K562 (cell line): ENCODE data around the gene CHST8. TPM values are rescaled to one million over a fixed set of nuclear protein-coding genes. Genes with fewer than 3 reads are reported as not detected.
A peak's percentile ranks its signal among the peaks of the same experiment; 100 is the strongest.

Experiments used
- ATAC-seq: fragments of 200-7000 bp; cut with Tn5 transposase; 3 replicates; pipeline ENCODE4 v1.9.1; 2020; ENCODE audit warnings: moderate library complexity
- BruUV-seq: library from RNA; stranded (reverse); fragments of 400-500 nt; replicated peaks from 2 replicates; lab custom pipeline; 2021; lab: Mats Ljungman, UMichigan
- CTCF ChIA-PET: fragments of 300-600 bp; formaldehyde crosslinking; extraction: SDS; loops from one replicate; lab custom pipeline; 2021; ENCODE audit warnings: low intra/inter-chr PET ratio; lab: Yijun Ruan, JAX
- POLR2A ChIA-PET: fragments of 300-600, 350-650 bp; sonication (Branson Sonifier 250); formaldehyde crosslinking; extraction: SDS; loops from one replicate; lab custom pipeline; 2021; ENCODE audit warnings: antibody characterized with exemption, inconsistent platforms; lab: Yijun Ruan, JAX
- DNase-seq, 4 experiments: peaks; one replicate each; pipeline versions ENCODE4 v3.0.0 to v3.0.0-alpha.2; 2011 to 2018; ENCODE audit warnings: low spot score in 3 of 4, mixed read lengths in 3 of 4; ENCODE audit errors: extremely low read depth in 1 of 4
- FAIRE-seq: peaks from 2 replicates; lab custom pipeline; 2011; peaks lifted over from hg19 to GRCh38; lab: Jason Lieb, UNC
- H2AFZ ChIP-seq: 2 replicates; pipeline ENCODE4 v1.6.0; 2011; ENCODE audit warnings: low read depth, low read length, control low read depth, inconsistent platforms
- H3K27ac ChIP-seq: fragments of 200-600 bp; 3 replicates; pipeline ENCODE4 v1.8.0; 2011; ENCODE audit warnings: low read depth, mild to moderate bottlenecking, control low read depth, inconsistent platforms, low read length, moderate library complexity, mixed read lengths; ENCODE audit errors: extremely low read depth
- H3K27me3 ChIP-seq, 2 experiments: fragments of 300-600 bp in 1 of 2; 2 replicates in 1 of 2; 3 replicates in 1 of 2; pipeline versions ENCODE4 v1.6.0 to v1.8.0; 2011; ENCODE audit warnings: inconsistent platforms in 2 of 2, low read length in 2 of 2, mild to moderate bottlenecking in 1 of 2, mixed read lengths in 1 of 2, moderate library complexity in 1 of 2; ENCODE audit not compliant: control insufficient read depth in 2 of 2, insufficient read depth in 2 of 2
- H3K36me3 ChIP-seq: fragments of 300-600 bp; 3 replicates; pipeline ENCODE4 v1.8.0; 2011; ENCODE audit warnings: mild to moderate bottlenecking, low read length, inconsistent platforms; ENCODE audit not compliant: control insufficient read depth, insufficient read depth
- H3K4me1 ChIP-seq, 2 experiments: fragments of 200-600 bp in 1 of 2; replicated peaks in 1 of 2; 2 replicates in 1 of 2; 3 replicates in 1 of 2; pipeline versions ENCODE4 v1.5.1 to v1.8.0; 2011; ENCODE audit warnings: inconsistent platforms in 2 of 2, low read length in 2 of 2, mild to moderate bottlenecking in 1 of 2, mixed read lengths in 1 of 2, moderate library complexity in 1 of 2; ENCODE audit not compliant: control insufficient read depth in 2 of 2, insufficient read depth in 2 of 2
- H3K4me2 ChIP-seq: 2 replicates; pipeline ENCODE4 v1.6.1; 2011; ENCODE audit warnings: low read length, control low read depth, inconsistent platforms, mixed read lengths; ENCODE audit not compliant: insufficient read depth
- H3K4me3 ChIP-seq: fragments of 200-600 bp; sonication (generic), shearing (Covaris generic); 2 replicates; pipeline ENCODE4 v1.5.1; 2016; ENCODE audit warnings: control low read depth, inconsistent platforms
- H3K79me2 ChIP-seq: fragments of 200-600 bp; 3 replicates; pipeline ENCODE4 v1.8.0; 2011; ENCODE audit warnings: low read length, inconsistent platforms; ENCODE audit not compliant: control insufficient read depth, insufficient read depth
- H3K9ac ChIP-seq, 2 experiments: 2 replicates each; pipeline versions ENCODE4 v1.6.0 to v1.6.1; 2011; ENCODE audit warnings: low read depth in 2 of 2, low read length in 2 of 2, control low read depth in 1 of 2, inconsistent platforms in 1 of 2, mild to moderate bottlenecking in 1 of 2, mixed read lengths in 1 of 2; ENCODE audit not compliant: insufficient read depth in 1 of 2
- H3K9me1 ChIP-seq: one replicate; pipeline ENCODE4 v1.6.0; 2011; ENCODE audit warnings: inconsistent platforms, mild to moderate bottlenecking, low read length, moderate library complexity; ENCODE audit not compliant: control insufficient read depth, insufficient read depth
- H3K9me3 ChIP-seq: replicated peaks from 2 replicates; pipeline ENCODE4 v1.5.1; 2011; ENCODE audit warnings: low read depth, low read length, inconsistent platforms; ENCODE audit not compliant: control insufficient read depth, insufficient read depth
- H4K20me1 ChIP-seq: replicated peaks from 2 replicates; pipeline ENCODE4 v1.6.1; 2011; ENCODE audit warnings: low read length, inconsistent platforms, mixed read lengths; ENCODE audit not compliant: control insufficient read depth, insufficient read depth
- BRF1 ChIP-seq: IDR thresholded peaks from 3 replicates; pipeline ENCODE4 v1.6.1; 2011; ENCODE audit warnings: borderline replicate concordance, mild to moderate bottlenecking; ENCODE audit not compliant: insufficient read length; ENCODE audit errors: extremely low read depth
- GABPA ChIP-seq: fragments of 200-800 bp; sonication (Bioruptor generic); conservative IDR thresholded peaks from 2 replicates; pipeline ENCODE4 v1.6.1; 2016; ENCODE audit warnings: low read depth, missing genetic modification characterization, missing compliant biosample characterization
- NR2C1 ChIP-seq, 2 experiments: fragments of 450-650 bp; IDR thresholded peaks; 2 replicates each; pipeline ENCODE4 v1.6.1; 2017; ENCODE audit warnings: mild to moderate bottlenecking in 2 of 2, antibody characterized with exemption in 1 of 2, inconsistent platforms in 1 of 2, missing compliant biosample characterization in 1 of 2, missing genetic modification characterization in 1 of 2
- NR2C2 ChIP-seq, 2 experiments: fragments of 200-800 bp in 1 of 2; sonication (Bioruptor generic) in 1 of 2; sonication (generic) in 1 of 2; formaldehyde crosslinking in 1 of 2; IDR thresholded peaks; 2 replicates each; pipeline versions ENCODE4 v1.6.1 to v1.8.0; 2016 to 2022; ENCODE audit warnings: mild to moderate bottlenecking in 1 of 2, missing compliant biosample characterization in 1 of 2, missing genetic modification characterization in 1 of 2, missing genetic modification reagents in 1 of 2
- REST ChIP-seq, 2 experiments: fragments of 450-650 bp; formaldehyde crosslinking in 1 of 2; IDR thresholded peaks; 2 replicates each; pipeline versions ENCODE4 v1.4.0 to v1.6.1; 2014 to 2020; ENCODE audit warnings: mild to moderate bottlenecking in 2 of 2, borderline replicate concordance in 1 of 2, low read depth in 1 of 2
- ZBTB43 ChIP-seq: sonication (generic); formaldehyde crosslinking; IDR thresholded peaks from 2 replicates; pipeline ENCODE4 v1.8.0; 2023; ENCODE audit warnings: mild to moderate bottlenecking, missing genetic modification reagents
- WGBS: fragments of 100-300 bp; shearing (Covaris generic); methylation state at CpG from one replicate; pipeline ENCODE4 v1.1.6; 2016; ENCODE audit warnings: low coverage, mixed read lengths; ENCODE audit not compliant: insufficient coverage; ENCODE audit errors: missing lambda C conversion rate; 5-methylcytosine and 5-hydroxymethylcytosine counted together
- in situ Hi-C: fragments of 300-500 bp; cut with MboI; formaldehyde crosslinking; loops from 4 replicates; pipeline ENCODE4 v1.15.0; 2018; ENCODE audit warnings: inconsistent platforms, mixed read lengths
- intact Hi-C: fragments of 100-400 bp; cut with micrococcal nuclease; formaldehyde crosslinking; loops from 2 replicates; pipeline ENCODE4 v1.14.2; 2022
- polyA plus RNA-seq, 8 experiments: library from polyadenylated mRNA; depleted of rRNA in 4 of 8; stranded (reverse) in 5 of 8; unstranded in 3 of 8; fragments of >200 nt; fragmentation: Nextera tagmentation in 2 of 8; fragmentation: Illumina TruSeq in 1 of 8; extraction: Ambion mirVana in 2 of 8; extraction: Trizol in 1 of 8; gene quantifications; 2 replicates each; pipeline versions ENCODE4 v1.2.1 to v1.2.3, GENCODE V29; 2011 to 2014; ENCODE audit warnings: inconsistent platforms in 1 of 8, missing spikeins in 1 of 8
- total RNA-seq, 7 experiments: library from RNA; depleted of rRNA in 6 of 7; stranded (reverse); fragments of >200 nt in 6 of 7; fragmentation: Illumina TruSeq in 2 of 7; extraction: Trizol in 2 of 7; gene quantifications; 2 replicates each; pipeline versions ENCODE4 v1.2.1 to v1.2.3, GENCODE V29; 2011 to 2021; ENCODE audit warnings: low replicate concordance in 1 of 7

The CHST8 gene
- total and polyA plus RNA-seq, 9 of the 15 experiments (the other 6 are each of a cell fraction or from before 2014, with no cell fraction given), result 0.11 TPM; not detected in 8

- 4% methylated on average over 11 of the region's 11 CpGs for WGBS
- peaks cover under 1 to 2% of the 10 kb centered on the region in 2 experiments; a peak in 2 of 5 replicates for H3K27me3 ChIP-seq
- DNase-seq (no peak), ATAC-seq (peak; percentile 45; the same call in 2 of the 3 replicates), FAIRE-seq (no peak)
- in situ Hi-C loops (no loop called here), intact Hi-C loops (no loop called here)
- no peaks in the 10 kb centered on the region for H3K9me3 ChIP-seq
- no peaks in the 10 kb centered on the region for H3K79me2 ChIP-seq
- POLR2A ChIA-PET, result interaction anchor here (0.6 to 1.0 kb wide), 3 partner anchors 10 to 182 kb away, joined by 3 to 5 read pairs (median 5); no protein-coding TSS in a partner anchor
- peak overlapping the region; percentile 46 for H3K4me2 ChIP-seq
- no peaks in the 10 kb centered on the region for H4K20me1 ChIP-seq
- H3K9me1 ChIP-seq, result no peaks in the 10 kb centered on the region
- no peak overlapping the region for H3K9ac ChIP-seq
- H3K4me3 ChIP-seq, result no peak overlapping the region
- H3K36me3 ChIP-seq, result no peaks in the 10 kb centered on the region
- BruUV-seq, result no TSS peak
- peak overlapping the region; percentile 83 for H2AFZ ChIP-seq
- CTCF ChIA-PET, result no interaction called here
- no peak overlapping the region for H3K27ac ChIP-seq
- no peaks in the 10 kb centered on the region for H3K4me1 ChIP-seq
- TF ChIP-seq ZBTB43 (CRISPR knock-in tag) (no peak), REST (IDR thresholded peaks at IDR 0.05; ENCODE audit: borderline replicate concordance) (0 out of 2 replicates have a peak, but pooled peaks have one; percentile 12), REST (CRISPR knock-in tag; IDR thresholded peaks at IDR 0.05; ENCODE audit: low read depth) (no peak), NR2C2 (CRISPR knock-in tag; IDR thresholded peaks at IDR 0.05) (no peak), NR2C2 (tag; IDR thresholded peaks at IDR 0.05) (peak; percentile 92), NR2C1 (IDR thresholded peaks at IDR 0.05) (peak; percentile 76), NR2C1 (tag; IDR thresholded peaks at IDR 0.05) (peak; percentile 83), GABPA (tag) (peak; percentile 77), BRF1 (no peak)
These were observed 38.8 kb downstream of the CHST8 start for GRCh38 chr19:33660410-33661124.
